K562 (cell line): ENCODE measurements around the gene DNAH8. TPM values are rescaled to one million over a fixed set of nuclear protein-coding genes. Genes with fewer than 3 reads are reported as not detected.

ENCODE experiments used
- ATAC-seq: fragments of 200-7000 bp; cut with Tn5 transposase; 3 replicates; pipeline ENCODE4 v1.9.1; 2020; ENCODE audit warnings: moderate library complexity
- BruUV-seq: library from RNA; stranded (reverse); fragments of 400-500 nt; replicated peaks from 2 replicates; lab custom pipeline; 2021; lab: Mats Ljungman, UMichigan
- CTCF ChIA-PET: fragments of 300-600 bp; formaldehyde crosslinking; extraction: SDS; loops from one replicate; lab custom pipeline; 2021; ENCODE audit warnings: low intra/inter-chr PET ratio; lab: Yijun Ruan, JAX
- POLR2A ChIA-PET: fragments of 300-600, 350-650 bp; sonication (Branson Sonifier 250); formaldehyde crosslinking; extraction: SDS; loops from one replicate; lab custom pipeline; 2021; ENCODE audit warnings: antibody characterized with exemption, inconsistent platforms; lab: Yijun Ruan, JAX
- DNase-seq, 4 experiments: peaks; one replicate each; pipeline versions ENCODE4 v3.0.0 to v3.0.0-alpha.2; 2011 to 2018; ENCODE audit warnings: low spot score in 3 of 4, mixed read lengths in 3 of 4; ENCODE audit errors: extremely low read depth in 1 of 4
- FAIRE-seq: peaks from 2 replicates; lab custom pipeline; 2011; peaks lifted over from hg19 to GRCh38; lab: Jason Lieb, UNC
- H2AFZ ChIP-seq: 2 replicates; pipeline ENCODE4 v1.6.0; 2011; ENCODE audit warnings: low read depth, low read length, control low read depth, inconsistent platforms
- H3K27ac ChIP-seq: fragments of 200-600 bp; 3 replicates; pipeline ENCODE4 v1.8.0; 2011; ENCODE audit warnings: low read depth, mild to moderate bottlenecking, control low read depth, inconsistent platforms, low read length, moderate library complexity, mixed read lengths; ENCODE audit errors: extremely low read depth
- H3K27me3 ChIP-seq, 2 experiments: fragments of 300-600 bp in 1 of 2; 2 replicates in 1 of 2; 3 replicates in 1 of 2; pipeline versions ENCODE4 v1.6.0 to v1.8.0; 2011; ENCODE audit warnings: inconsistent platforms in 2 of 2, low read length in 2 of 2, mild to moderate bottlenecking in 1 of 2, mixed read lengths in 1 of 2, moderate library complexity in 1 of 2; ENCODE audit not compliant: control insufficient read depth in 2 of 2, insufficient read depth in 2 of 2
- H3K36me3 ChIP-seq: fragments of 300-600 bp; 3 replicates; pipeline ENCODE4 v1.8.0; 2011; ENCODE audit warnings: mild to moderate bottlenecking, low read length, inconsistent platforms; ENCODE audit not compliant: control insufficient read depth, insufficient read depth
- H3K4me1 ChIP-seq, 2 experiments: fragments of 200-600 bp in 1 of 2; replicated peaks in 1 of 2; 2 replicates in 1 of 2; 3 replicates in 1 of 2; pipeline versions ENCODE4 v1.5.1 to v1.8.0; 2011; ENCODE audit warnings: inconsistent platforms in 2 of 2, low read length in 2 of 2, mild to moderate bottlenecking in 1 of 2, mixed read lengths in 1 of 2, moderate library complexity in 1 of 2; ENCODE audit not compliant: control insufficient read depth in 2 of 2, insufficient read depth in 2 of 2
- H3K4me2 ChIP-seq: 2 replicates; pipeline ENCODE4 v1.6.1; 2011; ENCODE audit warnings: low read length, control low read depth, inconsistent platforms, mixed read lengths; ENCODE audit not compliant: insufficient read depth
- H3K4me3 ChIP-seq: fragments of 200-600 bp; sonication (generic), shearing (Covaris generic); 2 replicates; pipeline ENCODE4 v1.5.1; 2016; ENCODE audit warnings: control low read depth, inconsistent platforms
- H3K79me2 ChIP-seq: fragments of 200-600 bp; 3 replicates; pipeline ENCODE4 v1.8.0; 2011; ENCODE audit warnings: low read length, inconsistent platforms; ENCODE audit not compliant: control insufficient read depth, insufficient read depth
- H3K9ac ChIP-seq, 2 experiments: 2 replicates each; pipeline versions ENCODE4 v1.6.0 to v1.6.1; 2011; ENCODE audit warnings: low read depth in 2 of 2, low read length in 2 of 2, control low read depth in 1 of 2, inconsistent platforms in 1 of 2, mild to moderate bottlenecking in 1 of 2, mixed read lengths in 1 of 2; ENCODE audit not compliant: insufficient read depth in 1 of 2
- H3K9me1 ChIP-seq: one replicate; pipeline ENCODE4 v1.6.0; 2011; ENCODE audit warnings: inconsistent platforms, mild to moderate bottlenecking, low read length, moderate library complexity; ENCODE audit not compliant: control insufficient read depth, insufficient read depth
- H3K9me3 ChIP-seq: replicated peaks from 2 replicates; pipeline ENCODE4 v1.5.1; 2011; ENCODE audit warnings: low read depth, low read length, inconsistent platforms; ENCODE audit not compliant: control insufficient read depth, insufficient read depth
- H4K20me1 ChIP-seq: replicated peaks from 2 replicates; pipeline ENCODE4 v1.6.1; 2011; ENCODE audit warnings: low read length, inconsistent platforms, mixed read lengths; ENCODE audit not compliant: control insufficient read depth, insufficient read depth
- BACH1 ChIP-seq: fragments of 200-800 bp; sonication (Bioruptor generic); IDR thresholded peaks from 2 replicates; pipeline ENCODE4 v1.6.1; 2016; ENCODE audit warnings: missing genetic modification characterization, missing compliant biosample characterization
- CBX2 ChIP-seq: fragments of 200-600 bp; sonication (generic); IDR thresholded peaks from one replicate; pipeline ENCODE4 v1.6.1; 2012; ENCODE audit warnings: mild to moderate bottlenecking, low read length, inconsistent platforms; ENCODE audit not compliant: insufficient read depth, poor library complexity, severe bottlenecking
- CLOCK ChIP-seq: fragments of 250-450 bp; sonication (Bioruptor Pico); IDR thresholded peaks from 2 replicates; pipeline ENCODE4 v1.4.0; 2020; ENCODE audit warnings: mild to moderate bottlenecking, moderate library complexity, borderline replicate concordance
- CREM ChIP-seq: IDR thresholded peaks from 2 replicates; pipeline ENCODE4 v1.6.1; 2014; ENCODE audit warnings: antibody characterized with exemption, low read depth
- MXI1 ChIP-seq: IDR thresholded peaks from 2 replicates; pipeline ENCODE4 v1.6.1; 2011; ENCODE audit warnings: low read depth, mild to moderate bottlenecking, improper control_type of control experiment, low read length
- MYC ChIP-seq, 2 experiments: fragments of 250-450 bp in 1 of 2; sonication (Bioruptor Pico) in 1 of 2; IDR thresholded peaks; 2 replicates each; pipeline versions ENCODE4 v1.5.1 to v1.6.1; 2012 to 2021; ENCODE audit warnings: low read depth in 2 of 2, borderline replicate concordance in 1 of 2, improper control_type of control experiment in 1 of 2, low read length in 1 of 2, mild to moderate bottlenecking in 1 of 2, moderate library complexity in 1 of 2
- RNF2 ChIP-seq: sonication (generic); IDR thresholded peaks from 2 replicates; pipeline ENCODE4 v1.6.1; 2016
- ZNF217 ChIP-seq: sonication (generic); formaldehyde crosslinking; IDR thresholded peaks from 2 replicates; pipeline ENCODE4 v1.8.0; 2022; ENCODE audit warnings: mild to moderate bottlenecking, missing genetic modification reagents
- ZNF444 ChIP-seq: fragments of 250-450 bp; sonication (Bioruptor Pico); IDR thresholded peaks from 2 replicates; pipeline ENCODE4 v1.4.0; 2020; ENCODE audit warnings: mild to moderate bottlenecking, moderate library complexity
- WGBS: fragments of 100-300 bp; shearing (Covaris generic); methylation state at CpG from one replicate; pipeline ENCODE4 v1.1.6; 2016; ENCODE audit warnings: low coverage, mixed read lengths; ENCODE audit not compliant: insufficient coverage; ENCODE audit errors: missing lambda C conversion rate; 5-methylcytosine and 5-hydroxymethylcytosine counted together
- in situ Hi-C: fragments of 300-500 bp; cut with MboI; formaldehyde crosslinking; loops from 4 replicates; pipeline ENCODE4 v1.15.0; 2018; ENCODE audit warnings: inconsistent platforms, mixed read lengths
- intact Hi-C: fragments of 100-400 bp; cut with micrococcal nuclease; formaldehyde crosslinking; loops from 2 replicates; pipeline ENCODE4 v1.14.2; 2022
- polyA plus RNA-seq, 8 experiments: library from polyadenylated mRNA; depleted of rRNA in 4 of 8; stranded (reverse) in 5 of 8; unstranded in 3 of 8; fragments of >200 nt; fragmentation: Nextera tagmentation in 2 of 8; fragmentation: Illumina TruSeq in 1 of 8; extraction: Ambion mirVana in 2 of 8; extraction: Trizol in 1 of 8; gene quantifications; 2 replicates each; pipeline versions ENCODE4 v1.2.1 to v1.2.3, GENCODE V29; 2011 to 2014; ENCODE audit warnings: inconsistent platforms in 1 of 8, missing spikeins in 1 of 8
- total RNA-seq, 7 experiments: library from RNA; depleted of rRNA in 6 of 7; stranded (reverse); fragments of >200 nt in 6 of 7; fragmentation: Illumina TruSeq in 2 of 7; extraction: Trizol in 2 of 7; gene quantifications; 2 replicates each; pipeline versions ENCODE4 v1.2.1 to v1.2.3, GENCODE V29; 2011 to 2021; ENCODE audit warnings: low replicate concordance in 1 of 7
- TF ChIP-seq, protein P1 (sequence below): fragments of 450-650 bp; formaldehyde crosslinking; IDR thresholded peaks from 2 replicates; pipeline ENCODE4 v1.4.0; 2020; ENCODE audit warnings: mild to moderate bottlenecking, moderate library complexity

The DNAH8 gene
- total and polyA plus RNA-seq, 9 of the 15 experiments (the other 6 are each of a cell fraction or from before 2014, with no cell fraction given), result 1.2 to 4.2 (median 2.9) TPM

- no peak overlapping the region for H3K27ac ChIP-seq
- no peaks in the 10 kb centered on the region for H3K9me1 ChIP-seq
- POLR2A ChIA-PET, result interaction anchor here (1.5 to 1.8 kb wide), 2 partner anchors 8 to 11 kb away, joined by 4 to 5 read pairs; no protein-coding TSS in a partner anchor
- no peaks in the 10 kb centered on the region for H3K27me3 ChIP-seq
- no peak overlapping the region for H3K9ac ChIP-seq
- no peaks in the 10 kb centered on the region for H4K20me1 ChIP-seq
- intact Hi-C loops, result no loop called here
- no peak overlapping the region for H3K4me2 ChIP-seq
- WGBS, result 29% methylated on average over 3 of the region's 3 CpGs
- BruUV-seq, result no TSS peak
- H3K4me3 ChIP-seq, result no peak overlapping the region
- ATAC-seq (no peak), DNase-seq (no peak), FAIRE-seq (no peak)
- CTCF ChIA-PET, result no interaction called here
- TF ChIP-seq ZNF444 (CRISPR knock-in tag), result no peak
- no peak for TF ChIP-seq BACH1 (tag)
- TF ChIP-seq MYC (IDR thresholded peaks at IDR 0.05; ENCODE audit: low read depth, low read length), result no peak
- TF ChIP-seq MYC (CRISPR knock-in tag; IDR thresholded peaks at IDR 0.05; ENCODE audit: borderline replicate concordance, low read depth), result no peak
- TF ChIP-seq CBX2, result no peak
- TF ChIP-seq MXI1, result no peak
- TF ChIP-seq ZNF217 (CRISPR knock-in tag), result no peak
- TF ChIP-seq CLOCK (CRISPR knock-in tag), result no peak
- no peak for TF ChIP-seq RNF2
- no peak for TF ChIP-seq CREM
- TF ChIP-seq, protein P1, sequence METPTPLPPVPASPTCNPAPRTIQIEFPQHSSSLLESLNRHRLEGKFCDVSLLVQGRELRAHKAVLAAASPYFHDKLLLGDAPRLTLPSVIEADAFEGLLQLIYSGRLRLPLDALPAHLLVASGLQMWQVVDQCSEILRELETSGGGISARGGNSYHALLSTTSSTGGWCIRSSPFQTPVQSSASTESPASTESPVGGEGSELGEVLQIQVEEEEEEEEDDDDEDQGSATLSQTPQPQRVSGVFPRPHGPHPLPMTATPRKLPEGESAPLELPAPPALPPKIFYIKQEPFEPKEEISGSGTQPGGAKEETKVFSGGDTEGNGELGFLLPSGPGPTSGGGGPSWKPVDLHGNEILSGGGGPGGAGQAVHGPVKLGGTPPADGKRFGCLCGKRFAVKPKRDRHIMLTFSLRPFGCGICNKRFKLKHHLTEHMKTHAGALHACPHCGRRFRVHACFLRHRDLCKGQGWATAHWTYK (CRISPR knock-in tag), result no peak
- no peaks in the 10 kb centered on the region for H3K4me1 ChIP-seq
- H3K36me3 ChIP-seq, result no peaks in the 10 kb centered on the region; the same call in 2 of the 3 replicates
- H2AFZ ChIP-seq, result no peak overlapping the region
- no peaks in the 10 kb centered on the region for H3K9me3 ChIP-seq
- no peaks in the 10 kb centered on the region for H3K79me2 ChIP-seq
- in situ Hi-C loops, result no loop called here
Measured at GRCh38 chr6:38846361-38846760, 131.2 kb downstream of the DNAH8 start.
